Hematopoietic multipotent progenitor cell treated with erythropoietin and hydrocortisone succinate and interleukin-3 and kit ligand, for 8 days (in vitro differentiated cells): ENCODE measurements around the gene KIAA1328.
"Not testable (repeated sequence)": the region's sequence is repeated elsewhere in the genome, so short reads cannot be mapped to it uniquely, and the experiment has no call there.

Experiments used
- DNase-seq: peaks from one replicate; pipeline ENCODE4 v3.0.0-alpha.2; 2015

The KIAA1328 gene

DNA sequence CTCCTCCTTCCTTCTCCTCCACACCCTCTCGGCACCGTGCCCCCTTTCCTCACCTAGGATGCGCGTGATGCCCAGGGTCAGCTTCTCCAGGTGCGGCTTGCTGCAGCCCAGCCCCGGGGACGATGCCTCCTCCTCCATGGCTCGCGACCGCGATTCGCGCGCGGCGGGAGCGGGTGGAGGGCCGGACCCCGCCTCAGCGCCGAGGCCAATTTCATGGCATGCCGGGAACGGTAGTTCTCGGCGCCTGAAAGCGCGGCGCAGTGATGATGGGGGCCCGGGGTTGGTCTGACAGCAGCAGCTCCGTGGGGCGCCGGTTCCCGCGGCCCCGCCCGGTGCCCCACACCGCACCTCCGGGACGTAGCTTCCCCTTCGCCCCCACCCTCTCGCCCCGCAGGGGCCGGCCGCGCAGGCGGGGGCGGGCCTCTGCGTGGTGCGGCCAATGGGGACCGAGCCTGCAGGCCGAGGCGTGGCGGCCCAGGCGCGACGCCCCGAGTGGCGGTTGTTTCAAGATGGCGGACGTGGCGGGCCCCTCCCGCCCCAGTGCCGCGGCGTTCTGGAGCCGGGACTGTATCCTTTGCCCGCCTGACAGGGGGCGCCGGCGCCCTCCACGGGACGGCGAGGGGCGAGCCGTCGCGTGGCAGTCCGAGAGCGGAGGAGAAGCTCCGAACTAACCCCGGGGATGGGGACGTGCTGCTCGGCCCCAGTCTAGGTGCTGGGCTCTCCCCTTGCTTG is at the start of gene KIAA1328, which contains the start of gene TPGS2:
Gene KIAA1328 (plus strand): TSS at position 498 of the 732 bp plus-strand sequence. CDS start 12 bp downstream, at position 510.
Gene TPGS2 (minus strand): TSS at position 373 of the 732 bp plus-strand sequence. CDS start 235 bp downstream, at position 138.
- peak; percentile 93 for DNase-seq

GRCh38 chr18:36780748-36781147 is 48.2 kb upstream of the KIAA1328 start:
- DNase-seq: no peak

DNA sequence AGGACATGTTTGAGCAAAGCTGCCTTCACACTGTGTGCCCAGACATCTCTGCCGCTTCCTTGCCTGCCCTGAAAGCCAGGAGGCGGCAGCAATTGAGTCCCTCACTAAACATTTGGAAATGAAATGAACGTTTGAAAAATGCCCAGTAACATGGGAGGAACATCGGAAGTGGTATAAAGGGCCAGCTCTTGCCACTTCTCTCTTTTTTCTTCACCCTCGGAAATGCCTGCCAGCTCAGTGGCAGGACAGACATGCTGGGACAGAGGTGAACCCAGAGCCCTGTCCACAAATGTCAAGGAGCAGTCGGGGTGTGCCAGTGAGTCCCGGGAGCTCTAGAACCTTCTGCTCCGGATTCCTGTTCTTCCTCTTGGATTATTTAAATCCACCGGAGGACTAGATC is 46.2 kb upstream of the KIAA1328 start:
- DNase-seq: no peak

- no peak for DNase-seq
These were observed 45.1 kb upstream of the KIAA1328 start for GRCh38 chr18:36783792-36784191.

DNA sequence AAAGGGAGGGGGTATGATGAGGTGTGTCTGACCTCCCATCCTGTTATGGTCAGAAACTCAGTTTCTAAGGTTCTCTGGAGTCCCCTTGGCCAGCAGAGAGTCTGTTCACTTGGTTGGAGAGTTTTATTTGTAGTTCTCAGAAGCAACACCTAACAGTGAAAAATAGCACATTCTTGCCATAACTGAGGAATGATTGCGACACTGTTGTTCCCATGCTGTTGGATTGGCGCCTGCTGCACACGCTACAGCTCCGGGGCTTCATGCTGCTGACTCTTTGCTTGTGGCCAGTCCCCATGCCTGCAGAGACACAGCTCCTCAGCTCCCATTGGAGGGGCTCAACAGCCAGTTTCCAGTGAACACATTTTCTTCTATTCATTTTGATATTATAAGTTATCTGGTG is 42.2 kb upstream of the KIAA1328 start:
- no peak for DNase-seq

DNA sequence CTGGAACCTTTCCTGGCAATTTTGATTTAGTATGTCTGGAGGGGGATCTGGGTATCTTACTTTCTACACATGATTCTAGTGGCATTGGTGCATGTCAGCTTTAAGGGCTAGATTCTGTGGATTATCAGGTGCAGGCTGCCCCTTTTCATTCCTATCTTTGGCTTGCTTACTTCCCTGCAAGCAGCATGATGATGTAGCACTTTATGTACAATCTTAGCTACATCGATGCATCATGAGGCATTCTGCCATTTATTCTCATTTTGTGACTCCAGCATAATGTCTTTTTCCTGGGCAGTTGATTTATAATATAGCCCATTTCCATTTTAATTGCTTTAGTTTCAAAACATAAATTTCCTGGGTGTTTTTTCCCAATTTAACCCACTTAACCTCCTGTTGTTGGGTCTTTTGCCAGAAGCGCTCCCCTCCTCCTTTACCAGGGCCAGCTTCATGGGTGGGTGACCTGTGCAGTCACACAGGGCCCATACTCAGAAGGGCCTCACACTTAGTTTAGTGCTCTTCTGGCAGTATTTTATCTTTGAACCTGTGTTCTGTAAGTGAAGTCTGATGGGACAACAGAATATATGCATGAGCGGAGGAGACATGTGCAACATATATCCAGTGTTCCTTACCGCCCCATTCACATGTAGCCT is 36.2 kb upstream of the KIAA1328 start:
- DNase-seq: no peak

- no peak for DNase-seq
These were observed 30.0 kb upstream of the KIAA1328 start for GRCh38 chr18:36798738-36799473.

GRCh38 chr18:36805105-36805504 is 23.8 kb upstream of the KIAA1328 start:
- DNase-seq: no peak

DNA sequence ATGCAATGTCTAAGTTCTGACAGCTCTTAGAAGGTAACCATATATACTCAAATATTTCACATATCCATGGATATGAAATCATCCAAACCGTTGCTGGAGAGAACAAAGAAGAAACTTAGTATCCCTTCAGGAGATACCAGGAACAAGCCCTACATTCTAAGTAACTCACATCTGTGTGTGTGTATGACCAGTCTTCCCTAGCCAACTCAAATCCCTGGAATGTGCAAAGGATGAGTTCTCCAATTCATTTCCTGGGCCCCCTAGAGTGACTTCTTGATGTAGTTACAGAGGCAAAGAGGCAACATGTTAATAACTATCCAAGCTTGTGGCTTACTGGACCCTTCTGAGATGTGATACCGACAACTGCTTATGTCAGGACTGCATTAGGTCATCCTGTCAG is 20.2 kb upstream of the KIAA1328 start:
- no peak for DNase-seq

DNA sequence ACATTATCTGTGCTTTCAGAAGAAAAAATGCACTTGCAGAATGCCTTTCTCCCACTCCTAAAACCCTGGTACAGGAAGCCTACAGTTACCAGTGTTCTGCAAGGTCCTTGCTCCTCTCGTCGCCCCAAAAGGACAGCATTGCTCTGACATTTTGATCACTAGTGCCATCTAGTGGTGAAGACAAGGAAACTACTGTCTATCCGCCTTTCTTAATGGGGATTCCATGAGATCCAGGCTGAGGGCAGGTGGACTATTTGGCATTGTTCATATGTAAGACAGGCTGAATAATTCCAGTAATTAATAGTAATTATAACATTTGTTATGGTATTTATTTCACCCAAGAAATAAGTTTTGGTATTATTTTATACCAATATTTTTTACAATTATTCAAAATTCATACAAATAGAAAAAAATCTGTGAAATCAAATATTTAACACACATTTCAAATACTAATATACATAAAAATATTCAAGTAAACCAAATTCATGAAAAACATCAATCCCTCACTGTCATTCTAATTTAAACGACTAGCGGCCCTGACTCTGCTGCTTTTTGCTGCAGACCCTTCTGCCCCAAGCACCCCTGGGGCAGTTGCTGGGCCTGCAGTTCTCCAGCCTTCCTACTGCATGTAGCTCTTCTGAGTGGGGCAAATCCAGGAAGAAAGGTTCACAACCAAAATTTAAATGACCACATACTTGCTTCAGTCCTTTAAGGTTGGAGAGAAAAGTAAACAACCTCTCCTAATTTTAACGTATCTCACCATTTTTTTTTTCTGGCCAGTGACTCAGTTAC is 19.1 kb upstream of the KIAA1328 start:
- peak; percentile 87 for DNase-seq

DNA sequence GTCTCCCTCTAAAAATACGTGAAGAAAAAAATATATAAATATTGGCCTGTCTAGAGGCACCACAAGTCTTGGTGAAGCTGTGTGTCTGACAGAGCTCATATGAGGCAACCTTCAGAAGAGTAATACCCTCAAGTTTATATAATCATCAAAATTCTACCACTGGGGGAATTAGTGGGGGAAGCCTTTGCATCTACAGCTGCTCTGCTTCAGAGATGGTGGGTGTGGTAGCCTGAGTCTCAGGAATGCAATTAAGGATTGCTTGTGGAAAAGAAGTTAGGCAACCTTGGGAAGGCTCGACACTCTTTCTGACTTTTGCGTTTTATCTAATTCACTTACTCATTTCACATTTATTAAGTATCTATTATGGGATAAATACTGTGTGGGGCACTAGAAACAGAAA is 17.5 kb upstream of the KIAA1328 start:
- no peak for DNase-seq

- DNase-seq: no peak
These were observed 17.0 kb upstream of the KIAA1328 start for GRCh38 chr18:36811955-36812354.

- DNase-seq: peak; percentile 57
These were observed 16.2 kb upstream of the KIAA1328 start for GRCh38 chr18:36812678-36813077.

GRCh38 chr18:36813101-36813775 is 15.7 kb upstream of the KIAA1328 start:
- DNase-seq: peak; percentile 65

- DNase-seq: peak; percentile 97
These were observed 15.1 kb upstream of the KIAA1328 start for GRCh38 chr18:36813824-36814223.

- peak; percentile 53 for DNase-seq
These were observed 13.9 kb upstream of the KIAA1328 start for GRCh38 chr18:36814994-36815393.

DNA sequence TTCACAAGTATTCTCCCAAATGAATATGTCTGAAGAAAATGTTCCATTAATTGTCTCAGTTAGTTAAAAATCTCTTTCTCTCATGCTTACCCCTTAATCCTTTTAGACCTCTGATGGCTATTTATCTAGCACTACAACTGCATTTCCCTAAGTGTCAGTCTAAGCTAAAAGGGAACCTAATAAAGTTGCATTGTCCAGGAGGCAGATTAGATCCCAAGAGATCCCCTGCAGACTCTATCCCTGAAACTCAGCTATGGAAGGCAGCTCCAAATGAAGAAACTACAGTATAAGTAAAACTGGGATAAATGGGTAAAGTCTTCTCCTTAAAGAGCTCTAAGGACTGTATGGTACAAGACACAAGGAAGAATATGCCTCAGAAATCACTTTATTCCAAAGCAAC is 12.8 kb upstream of the KIAA1328 start:
- not testable (repeated sequence) for DNase-seq

DNA sequence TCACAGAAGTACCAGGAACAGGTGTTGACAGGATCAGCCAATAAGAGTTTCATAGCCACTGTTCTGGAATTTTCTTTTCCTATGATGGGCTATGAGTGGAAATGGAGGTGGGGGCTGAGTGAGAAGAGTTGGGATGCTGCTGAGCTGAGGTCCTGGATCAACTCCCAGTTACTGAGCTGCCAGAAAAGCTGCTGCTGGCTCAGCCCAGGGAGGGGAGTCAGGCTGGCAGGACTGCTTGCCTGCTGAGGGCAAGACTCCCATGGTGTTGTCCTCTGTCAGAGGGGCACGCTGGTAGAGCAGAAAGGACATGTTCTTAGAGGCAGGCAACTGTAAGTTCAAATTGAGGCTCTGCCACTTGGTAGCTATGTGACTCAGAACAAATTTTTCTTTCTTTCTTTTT is 11.9 kb upstream of the KIAA1328 start:
- DNase-seq: no peak

DNA sequence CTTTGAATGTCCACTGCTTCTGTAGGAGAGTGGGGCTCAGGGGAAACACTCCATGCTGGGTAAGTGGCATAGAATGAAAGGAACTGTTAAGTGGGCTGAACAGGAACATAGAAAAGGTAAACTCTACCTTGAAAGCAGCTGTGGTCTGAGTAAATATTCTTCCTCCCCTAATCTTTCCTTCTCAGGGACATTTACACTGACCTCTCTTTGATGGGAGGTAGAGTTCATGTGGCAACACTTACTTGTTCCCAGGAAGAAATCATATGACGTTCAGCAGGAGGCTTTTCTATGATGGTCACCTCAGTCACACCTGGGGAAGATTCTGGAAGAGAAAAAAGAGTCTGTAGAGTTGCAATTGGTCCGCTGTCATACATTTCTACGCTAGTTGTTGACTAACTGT is 10.3 kb upstream of the KIAA1328 start:
- DNase-seq: no peak

DNA sequence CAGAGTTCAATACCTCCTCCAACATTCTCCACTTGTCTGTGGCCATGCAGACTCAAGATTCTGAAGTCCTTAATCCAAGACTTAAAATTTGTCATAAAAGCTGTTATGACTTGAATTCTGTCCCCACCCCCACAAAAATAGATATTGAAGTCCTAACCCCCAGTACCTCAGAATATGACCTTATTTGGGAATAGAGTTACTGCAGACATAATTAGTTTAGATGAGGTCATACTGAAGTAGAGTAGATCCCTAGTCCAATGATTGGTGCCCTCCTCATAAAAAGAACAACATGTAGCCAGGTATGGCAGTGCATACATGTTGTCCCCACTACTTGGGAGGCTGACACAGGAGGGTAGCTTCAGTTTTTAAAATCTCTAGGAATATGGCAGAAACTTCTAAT is 9.3 kb upstream of the KIAA1328 start:
- no peak for DNase-seq

GRCh38 chr18:36821681-36822080 is 7.2 kb upstream of the KIAA1328 start:
- DNase-seq: no peak

DNA sequence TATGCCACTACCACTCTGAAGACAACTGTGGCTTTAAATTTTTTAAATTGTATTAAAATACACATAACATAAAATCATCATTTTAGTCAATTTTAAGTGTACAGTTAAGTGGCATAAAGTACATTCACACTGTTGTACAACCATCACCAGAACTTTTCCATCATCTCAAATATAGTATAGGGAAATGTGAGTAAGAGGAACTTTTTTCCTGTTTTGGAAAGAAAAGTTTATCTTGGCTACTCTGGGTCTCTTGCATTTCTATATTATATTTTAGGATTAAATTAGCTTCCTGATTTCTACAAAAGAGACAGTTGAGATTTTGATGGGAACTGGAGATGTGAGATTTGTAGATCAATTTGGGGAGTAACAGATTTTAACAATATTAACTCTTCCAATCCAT is 3.4 kb upstream of the KIAA1328 start:
- no peak for DNase-seq
